ENCODE measurements around the gene CD207. TPM values are rescaled to one million over a fixed set of nuclear protein-coding genes. Genes with fewer than 3 reads are reported as not detected.

Gene CD207
- total RNA-seq, 2 donors from 2014 or later: 0.27 TPM; not detected in 1

- no peaks in the 10 kb centered on the region for H3K4me1 ChIP-seq (ENCODE audit: control insufficient read depth in 1 of 2, low read depth in 2 of 2)
- no peak overlapping the region for H3K27ac ChIP-seq
- no peak for TF ChIP-seq CTCF (IDR thresholded peaks at IDR 0.05)
- no peaks in the 10 kb centered on the region for H3K27me3 ChIP-seq (replicated peaks; ENCODE audit: insufficient read depth)
- no peaks in the 10 kb centered on the region for H3K36me3 ChIP-seq
- ATAC-seq (ENCODE audit: insufficient number of reproducible peaks, low FRiP score, low read depth) (no peak), DNase-seq (ENCODE audit: low spot score) (no peak)
- H3K4me3 ChIP-seq: no peak overlapping the region
- H3K9me3 ChIP-seq: no peaks in the 10 kb centered on the region
Observed at GRCh38 chr2:70834106-70834505, 1.5 kb downstream of the CD207 start.

GRCh38 chr2:70833246-70833645 lies 2.4 kb downstream of the CD207 start:
- Histone ChIP-seq H3K36me3 (no peaks in the 10 kb centered on the region), H3K27ac (no peak overlapping the region), H3K4me1 (ENCODE audit: control insufficient read depth in 1 of 2, low read depth in 2 of 2) (no peaks in the 10 kb centered on the region), H3K9me3 (no peaks in the 10 kb centered on the region), H3K4me3 (no peak overlapping the region), H3K27me3 (replicated peaks; ENCODE audit: insufficient read depth) (no peaks in the 10 kb centered on the region)
- no peak for DNase-seq (ENCODE audit: low spot score)
- TF ChIP-seq CTCF (IDR thresholded peaks at IDR 0.05): no peak
- no peak for ATAC-seq (ENCODE audit: insufficient number of reproducible peaks, low FRiP score, low read depth)

GRCh38 chr2:70832386-70832785 lies 3.2 kb downstream of the CD207 start:
- Histone ChIP-seq H3K4me3 (no peak overlapping the region), H3K27ac (no peak overlapping the region)
- no peak for TF ChIP-seq CTCF (IDR thresholded peaks at IDR 0.05)

GRCh38 chr2:70831861-70832260 lies 3.8 kb downstream of the CD207 start:
- no peaks in the 10 kb centered on the region for H3K4me1 ChIP-seq (ENCODE audit: control insufficient read depth in 1 of 2, low read depth in 2 of 2)

More at GRCh38 chr2:70832386-70832785, 3.2 kb downstream of the CD207 start:
- Histone ChIP-seq H3K27me3 (replicated peaks; ENCODE audit: insufficient read depth) (no peaks in the 10 kb centered on the region), H3K4me1 (ENCODE audit: control insufficient read depth in 1 of 2, low read depth in 2 of 2) (no peaks in the 10 kb centered on the region), H3K36me3 (no peaks in the 10 kb centered on the region), H3K9me3 (no peaks in the 10 kb centered on the region)
- DNase-seq (ENCODE audit: low spot score) (no peak), ATAC-seq (ENCODE audit: insufficient number of reproducible peaks, low FRiP score, low read depth) (no peak)

GRCh38 chr2:70830366-70830765 lies 5.2 kb downstream of the CD207 start:
- Histone ChIP-seq H3K4me1 (ENCODE audit: control insufficient read depth in 1 of 2, low read depth in 2 of 2) (no peaks in the 10 kb centered on the region), H3K4me3 (no peak overlapping the region), H3K36me3 (no peaks in the 10 kb centered on the region), H3K9me3 (no peaks in the 10 kb centered on the region), H3K27me3 (replicated peaks; ENCODE audit: insufficient read depth) (no peaks in the 10 kb centered on the region), H3K27ac (no peak overlapping the region)
- DNase-seq (ENCODE audit: low spot score): no peak
- ATAC-seq (ENCODE audit: insufficient number of reproducible peaks, low FRiP score, low read depth): no peak
- no peak for TF ChIP-seq CTCF (IDR thresholded peaks at IDR 0.05)

More at GRCh38 chr2:70831861-70832260, 3.8 kb downstream of the CD207 start:
- Histone ChIP-seq H3K27me3 (replicated peaks; ENCODE audit: insufficient read depth) (no peaks in the 10 kb centered on the region), H3K9me3 (no peaks in the 10 kb centered on the region), H3K4me3 (no peak overlapping the region), H3K27ac (no peak overlapping the region), H3K36me3 (no peaks in the 10 kb centered on the region)
- TF ChIP-seq CTCF (IDR thresholded peaks at IDR 0.05): no peak
- ATAC-seq (ENCODE audit: insufficient number of reproducible peaks, low FRiP score, low read depth) (no peak), DNase-seq (ENCODE audit: low spot score) (no peak)

Measured in thoracic aorta (tissue), 2 donors.